ENCODE results near the gene EIF2S2. TPM values are rescaled to one million over a fixed set of nuclear protein-coding genes. Genes with fewer than 3 reads are reported as not detected.

Gene EIF2S2
- total RNA-seq, 1 experiment from 2014 or later, result 130 TPM

DNA sequence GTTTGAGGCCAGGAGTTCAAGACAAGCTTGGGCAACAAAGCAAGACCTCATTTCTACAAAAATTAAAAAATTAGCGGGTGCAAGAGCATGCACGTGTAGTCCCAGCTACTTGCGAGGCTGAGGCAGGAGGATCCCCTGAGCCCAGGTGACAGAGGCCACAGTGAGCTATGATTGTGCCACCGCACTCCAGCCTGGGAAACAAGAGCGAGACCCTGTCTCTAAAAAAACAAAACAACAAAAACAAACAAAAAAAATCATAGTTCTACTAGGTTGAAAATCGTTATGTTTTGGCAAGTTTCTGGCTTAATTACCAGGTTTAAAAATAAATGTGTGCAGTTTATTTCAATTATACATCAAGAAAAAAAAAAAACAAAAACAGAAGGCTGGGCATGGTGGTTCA lies 2.6 kb downstream of the EIF2S2 start:
- CTCF ChIA-PET, result no interaction called here
- H3K36me3 ChIP-seq (ENCODE audit: insufficient read depth, low read length, poor library complexity, severe bottlenecking), result peaks cover 42% of the 10 kb centered on the region
- POLR2A ChIA-PET (ENCODE audit: low non-redundant PET), result no interaction called here

DNA sequence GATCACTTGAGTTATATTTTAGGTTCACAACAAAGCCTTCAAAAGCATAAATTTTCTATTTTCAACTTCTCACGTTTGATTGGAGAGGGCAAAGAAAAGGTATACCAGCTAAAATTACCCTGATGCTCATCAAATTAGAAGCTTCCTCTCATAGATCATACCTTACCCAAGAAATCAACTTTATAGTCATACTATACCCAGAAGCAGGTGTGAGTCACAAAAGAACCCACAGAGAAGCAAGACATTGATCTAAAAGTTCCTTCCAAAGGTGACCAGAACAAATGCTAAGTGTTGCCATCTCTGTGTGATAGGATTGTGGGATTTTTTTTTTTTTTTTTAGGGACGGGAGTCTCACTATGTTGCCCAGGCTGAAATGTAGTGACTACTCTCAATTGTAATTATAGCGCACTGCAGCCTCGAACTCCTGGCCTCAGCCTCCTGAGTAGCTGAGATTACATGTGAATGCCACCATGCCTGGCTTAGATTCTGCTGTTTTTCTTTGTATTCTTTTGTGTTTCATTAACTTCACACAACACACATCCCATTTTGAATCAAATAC lies 3.3 kb downstream of the EIF2S2 start:
- POLR2A ChIA-PET (ENCODE audit: low non-redundant PET), result no interaction called here

More for the DNA sequence above, 2.6 kb downstream of the EIF2S2 start:
- no peak overlapping the region for H3K4me3 ChIP-seq (ENCODE audit: low read depth, low read length, poor library complexity, severe bottlenecking)
- no peaks in the 10 kb centered on the region for H3K27me3 ChIP-seq (replicated peaks; ENCODE audit: insufficient read depth, low read depth, low read length, poor library complexity)
- TF ChIP-seq EZH2 (IDR thresholded peaks at IDR 0.05; ENCODE audit: borderline replicate concordance, low read depth, low read length, poor library complexity, severe bottlenecking), result no peak
- BruUV-seq (replicated peaks), result no TSS peak
- no peak for DNase-seq (ENCODE audit: low spot score)
- peaks cover 25% of the 10 kb centered on the region for H3K4me1 ChIP-seq (ENCODE audit: insufficient read depth, low read length, poor library complexity, severe bottlenecking)
- intact Hi-C loops (cut with micrococcal nuclease; ENCODE audit: unreplicated experiment), result no loop called here
- H3K27ac ChIP-seq (ENCODE audit: low read depth, low read length, poor library complexity, severe bottlenecking), result no peak overlapping the region
- no peaks in the 10 kb centered on the region for H3K9me3 ChIP-seq (ENCODE audit: low read depth, low read length, poor library complexity, severe bottlenecking)

DNA sequence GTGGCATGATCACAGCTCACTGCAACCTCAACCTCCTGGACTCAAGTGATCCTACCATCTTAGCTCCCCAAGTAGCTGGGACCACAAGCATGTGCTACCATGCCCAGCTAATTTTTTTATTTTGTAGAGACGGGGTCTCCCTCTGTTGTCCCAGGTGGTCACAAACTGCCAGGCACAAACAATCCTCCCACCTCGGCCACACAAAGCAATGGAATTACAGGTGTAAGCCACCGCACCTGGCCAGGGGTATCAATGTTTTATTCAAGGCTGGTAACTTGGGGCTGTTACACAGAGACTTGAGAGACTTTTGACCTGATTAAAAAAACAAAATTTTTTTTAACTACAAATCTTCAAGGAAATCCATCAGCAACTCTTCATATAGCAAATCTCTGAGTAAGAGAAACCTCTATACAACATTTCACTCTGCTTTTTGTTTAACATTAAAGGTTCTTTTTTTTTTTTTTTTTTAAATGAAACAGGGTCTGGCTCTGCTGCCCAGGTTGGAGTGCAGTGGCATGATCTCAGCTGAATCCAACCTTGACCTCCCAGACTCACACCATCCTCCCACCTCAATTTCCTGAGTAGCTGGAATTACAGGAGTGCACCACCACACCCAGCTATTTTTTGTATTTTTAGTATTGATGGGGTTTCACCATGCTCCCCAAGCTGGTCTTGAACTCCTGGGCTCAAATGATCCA lies 5.9 kb downstream of the EIF2S2 start:
- TF ChIP-seq EZH2 (IDR thresholded peaks at IDR 0.05; ENCODE audit: borderline replicate concordance, low read depth, low read length, poor library complexity, severe bottlenecking), result no peak
- TF ChIP-seq, protein P1, sequence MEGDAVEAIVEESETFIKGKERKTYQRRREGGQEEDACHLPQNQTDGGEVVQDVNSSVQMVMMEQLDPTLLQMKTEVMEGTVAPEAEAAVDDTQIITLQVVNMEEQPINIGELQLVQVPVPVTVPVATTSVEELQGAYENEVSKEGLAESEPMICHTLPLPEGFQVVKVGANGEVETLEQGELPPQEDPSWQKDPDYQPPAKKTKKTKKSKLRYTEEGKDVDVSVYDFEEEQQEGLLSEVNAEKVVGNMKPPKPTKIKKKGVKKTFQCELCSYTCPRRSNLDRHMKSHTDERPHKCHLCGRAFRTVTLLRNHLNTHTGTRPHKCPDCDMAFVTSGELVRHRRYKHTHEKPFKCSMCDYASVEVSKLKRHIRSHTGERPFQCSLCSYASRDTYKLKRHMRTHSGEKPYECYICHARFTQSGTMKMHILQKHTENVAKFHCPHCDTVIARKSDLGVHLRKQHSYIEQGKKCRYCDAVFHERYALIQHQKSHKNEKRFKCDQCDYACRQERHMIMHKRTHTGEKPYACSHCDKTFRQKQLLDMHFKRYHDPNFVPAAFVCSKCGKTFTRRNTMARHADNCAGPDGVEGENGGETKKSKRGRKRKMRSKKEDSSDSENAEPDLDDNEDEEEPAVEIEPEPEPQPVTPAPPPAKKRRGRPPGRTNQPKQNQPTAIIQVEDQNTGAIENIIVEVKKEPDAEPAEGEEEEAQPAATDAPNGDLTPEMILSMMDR (conservative IDR thresholded peaks at IDR 0.05; ENCODE audit: low read depth, low read length), result no peak
- POLR2A ChIA-PET (ENCODE audit: low non-redundant PET), result no interaction called here
- Histone ChIP-seq H3K27me3 (replicated peaks; ENCODE audit: insufficient read depth, low read depth, low read length, poor library complexity) (no peaks in the 10 kb centered on the region), H3K4me3 (ENCODE audit: low read depth, low read length, poor library complexity, severe bottlenecking) (no peak overlapping the region), H3K27ac (ENCODE audit: low read depth, low read length, poor library complexity, severe bottlenecking) (no peak overlapping the region), H3K4me1 (ENCODE audit: insufficient read depth, low read length, poor library complexity, severe bottlenecking) (peaks cover 25% of the 10 kb centered on the region), H3K9me3 (ENCODE audit: low read depth, low read length, poor library complexity, severe bottlenecking) (no peaks in the 10 kb centered on the region), H3K36me3 (ENCODE audit: insufficient read depth, low read length, poor library complexity, severe bottlenecking) (peaks cover 75% of the 10 kb centered on the region)
- intact Hi-C loops (cut with micrococcal nuclease; ENCODE audit: unreplicated experiment), result no loop called here
- no TSS peak for BruUV-seq (replicated peaks)
- DNase-seq (ENCODE audit: low spot score), result no peak
- CTCF ChIA-PET, result interaction anchor here (0.6 kb wide), 1 partner anchor 551 kb away, joined by 4 read pairs; no protein-coding TSS in a partner anchor

More for the DNA sequence above, 3.3 kb downstream of the EIF2S2 start:
- no peak for DNase-seq (ENCODE audit: low spot score)
- TF ChIP-seq, protein P1 (conservative IDR thresholded peaks at IDR 0.05; ENCODE audit: low read depth, low read length), result no peak
- no peak for TF ChIP-seq EZH2 (IDR thresholded peaks at IDR 0.05; ENCODE audit: borderline replicate concordance, low read depth, low read length, poor library complexity, severe bottlenecking)
- Histone ChIP-seq H3K27ac (ENCODE audit: low read depth, low read length, poor library complexity, severe bottlenecking) (no peak overlapping the region), H3K4me1 (ENCODE audit: insufficient read depth, low read length, poor library complexity, severe bottlenecking) (peaks cover 25% of the 10 kb centered on the region), H3K36me3 (ENCODE audit: insufficient read depth, low read length, poor library complexity, severe bottlenecking) (peaks cover 50% of the 10 kb centered on the region), H3K4me3 (ENCODE audit: low read depth, low read length, poor library complexity, severe bottlenecking) (no peak overlapping the region), H3K27me3 (replicated peaks; ENCODE audit: insufficient read depth, low read depth, low read length, poor library complexity) (no peaks in the 10 kb centered on the region), H3K9me3 (ENCODE audit: low read depth, low read length, poor library complexity, severe bottlenecking) (no peaks in the 10 kb centered on the region)
- CTCF ChIA-PET, result no interaction called here
- BruUV-seq (replicated peaks), result no TSS peak
- intact Hi-C loops (cut with micrococcal nuclease; ENCODE audit: unreplicated experiment), result no loop called here
